Endodermal cell (in vitro differentiated cells): ENCODE results near the gene SMYD3. TPM values are rescaled to one million over a fixed set of nuclear protein-coding genes. Genes with fewer than 3 reads are reported as not detected.

Experiments used
- DNase-seq: peaks from one replicate; pipeline ENCODE4 v3.0.0-alpha.2; 2017
- H3K27ac ChIP-seq: 2 replicates; pipeline ENCODE4 v1.5.1; 2013; ENCODE audit warnings: mild to moderate bottlenecking, low read depth, low read length, moderate library complexity
- H3K27me3 ChIP-seq: 2 replicates; pipeline ENCODE4 v1.6.1; 2013; ENCODE audit warnings: mild to moderate bottlenecking, low read length, moderate library complexity; ENCODE audit not compliant: insufficient read depth, control insufficient read depth, poor library complexity, severe bottlenecking
- H3K36me3 ChIP-seq: 2 replicates; pipeline ENCODE4 v1.7.0; 2013; ENCODE audit warnings: mild to moderate bottlenecking, low read length, moderate library complexity; ENCODE audit not compliant: control insufficient read depth, insufficient read depth
- H3K4me1 ChIP-seq: one replicate; pipeline ENCODE4 v1.7.0; 2013; ENCODE audit warnings: low read length; ENCODE audit not compliant: control insufficient read depth, insufficient read depth
- H3K4me3 ChIP-seq: 2 replicates; pipeline ENCODE4 v1.5.1; 2013; ENCODE audit warnings: mild to moderate bottlenecking, low read length, moderate library complexity
- H3K9ac ChIP-seq: 2 replicates; pipeline ENCODE4 v1.6.1; 2013; ENCODE audit warnings: mild to moderate bottlenecking, low read length, moderate library complexity; ENCODE audit not compliant: poor library complexity, severe bottlenecking; ENCODE audit errors: extremely low read depth
- H3K9me3 ChIP-seq: 2 replicates; pipeline ENCODE4 v1.6.1; 2013; ENCODE audit warnings: mild to moderate bottlenecking, low read length, moderate library complexity; ENCODE audit not compliant: control insufficient read depth
- H3K27ac Mint-ChIP-seq: 2 replicates; pipeline ENCODE4 v1.8.0; 2020; ENCODE audit warnings: mixed read lengths
- H3K27me3 Mint-ChIP-seq: 2 replicates; pipeline ENCODE4 v1.8.0; 2021; ENCODE audit warnings: mild to moderate bottlenecking, mixed read lengths; ENCODE audit not compliant: insufficient read depth
- H3K36me3 Mint-ChIP-seq: 2 replicates; pipeline ENCODE4 v1.8.0; 2020; ENCODE audit warnings: low read depth, mixed read lengths
- H3K4me1 Mint-ChIP-seq: 2 replicates; pipeline ENCODE4 v1.8.0; 2020; ENCODE audit warnings: mixed read lengths
- H3K4me3 Mint-ChIP-seq: 2 replicates; pipeline ENCODE4 v1.8.0; 2020; ENCODE audit warnings: mild to moderate bottlenecking, moderate library complexity, mixed read lengths
- H3K9me3 Mint-ChIP-seq: 2 replicates; pipeline ENCODE4 v1.8.0; 2020; ENCODE audit warnings: mild to moderate bottlenecking, mixed read lengths
- CTCF ChIP-seq: fragments of 200-600 bp; sonication (generic); conservative IDR thresholded peaks from 2 replicates; pipeline ENCODE4 v1.5.0; 2021; ENCODE audit warnings: antibody characterized with exemption, mild to moderate bottlenecking
- WGBS, 2 experiments: methylation state at CpG; one replicate each; pipeline versions ENCODE4 v1.1.5 to v1.1.7; 2013; ENCODE audit warnings: missing lambda C conversion rate in 2 of 2, mixed read lengths in 1 of 2; ENCODE audit not compliant: insufficient coverage in 1 of 2, insufficient read length in 1 of 2; 5-methylcytosine and 5-hydroxymethylcytosine counted together
- total RNA-seq, 2 donors: library from RNA; stranded (reverse); fragmentation: NEBNext Ultra II Directional in 1 of 2; extraction: Animal tissue kit (Norgen Biotek cat#: 25700) in 1 of 2; gene quantifications; 2 replicates in 1 of 2; 3 replicates in 1 of 2; pipeline ENCODE4 v1.2.1, GENCODE V29; 2021

Gene SMYD3
- total RNA-seq, 2 donors from 2014 or later, result 32.3 to 45.8 TPM

- H3K9me3 Mint-ChIP-seq, result no peaks in the 10 kb centered on the region
- no peak overlapping the region for H3K27ac Mint-ChIP-seq
- H3K27ac ChIP-seq, result no peak overlapping the region
- no peak overlapping the region for H3K9ac ChIP-seq
- no peaks in the 10 kb centered on the region for H3K9me3 ChIP-seq
- no peaks in the 10 kb centered on the region for H3K4me1 ChIP-seq
- H3K27me3 Mint-ChIP-seq, result no peaks in the 10 kb centered on the region
- H3K4me3 ChIP-seq, result no peak overlapping the region
- DNase-seq, result no peak
- peaks cover 9% of the 10 kb centered on the region for H3K4me1 Mint-ChIP-seq
- H3K36me3 Mint-ChIP-seq, result no peaks in the 10 kb centered on the region
- no peaks in the 10 kb centered on the region for H3K36me3 ChIP-seq
- WGBS, 2 experiments, result 81 to 87% methylated on average over 12 to 15 of the region's 15 CpGs
- TF ChIP-seq CTCF, result no peak
- no peak overlapping the region for H3K4me3 Mint-ChIP-seq
- H3K27me3 ChIP-seq, result no peaks in the 10 kb centered on the region
Measured at GRCh38 chr1:245996811-245997210, 510.3 kb downstream of the SMYD3 start.

- DNase-seq, result no peak
- H3K27ac Mint-ChIP-seq, result no peak overlapping the region
- Histone ChIP-seq H3K4me3 (no peak overlapping the region), H3K9me3 (no peaks in the 10 kb centered on the region), H3K36me3 (no peaks in the 10 kb centered on the region), H3K27me3 (no peaks in the 10 kb centered on the region), H3K9ac (no peak overlapping the region), H3K27ac (no peak overlapping the region), H3K4me1 (no peaks in the 10 kb centered on the region)
- H3K4me1 Mint-ChIP-seq, result peaks cover 9% of the 10 kb centered on the region
- TF ChIP-seq CTCF, result no peak
- no peaks in the 10 kb centered on the region for H3K27me3 Mint-ChIP-seq
- no peaks in the 10 kb centered on the region for H3K36me3 Mint-ChIP-seq
- no peak overlapping the region for H3K4me3 Mint-ChIP-seq
- H3K9me3 Mint-ChIP-seq, result no peaks in the 10 kb centered on the region
- WGBS, 2 experiments, result 80 to 90% methylated on average over 1 of the region's 1 CpG
Measured at GRCh38 chr1:245995474-245995873, 511.6 kb downstream of the SMYD3 start.

GRCh38 chr1:245991266-245991665, 515.8 kb downstream of the SMYD3 start:
- Histone ChIP-seq H3K36me3 (no peaks in the 10 kb centered on the region), H3K9me3 (no peaks in the 10 kb centered on the region), H3K9ac (no peak overlapping the region), H3K4me1 (no peaks in the 10 kb centered on the region), H3K4me3 (no peak overlapping the region), H3K27me3 (no peaks in the 10 kb centered on the region), H3K27ac (no peak overlapping the region)
- WGBS, 2 experiments, result 89% methylated on average over 3 to 4 of the region's 4 CpGs
- no peaks in the 10 kb centered on the region for H3K27me3 Mint-ChIP-seq
- no peak for DNase-seq
- H3K27ac Mint-ChIP-seq, result no peak overlapping the region
- no peaks in the 10 kb centered on the region for H3K36me3 Mint-ChIP-seq
- H3K4me1 Mint-ChIP-seq, result no peaks in the 10 kb centered on the region
- no peaks in the 10 kb centered on the region for H3K9me3 Mint-ChIP-seq
- no peak overlapping the region for H3K4me3 Mint-ChIP-seq
- no peak for TF ChIP-seq CTCF
